NCI-H774 (cell line): Measurements from ENCODE around the gene APLP2.
A peak's percentile ranks its signal among the peaks of the same experiment; 100 is the strongest.

Experiments
- DNase-seq: peaks from one replicate; lab custom pipeline; 2025; lab: John Stamatoyannopoulos, UW

APLP2 gene

GRCh38 chr11:130146796-130147195 lies 77.1 kb downstream of the APLP2 start:
- no peak for DNase-seq

GRCh38 chr11:130148796-130149326 lies 79.2 kb downstream of the APLP2 start:
- no peak for DNase-seq

- DNase-seq = no peak
These were observed 81.1 kb downstream of the APLP2 start for GRCh38 chr11:130150790-130151189.

GRCh38 chr11:130151196-130151595 lies 81.5 kb downstream of the APLP2 start:
- no peak for DNase-seq

- DNase-seq = no peak
These were observed 86.7 kb downstream of the APLP2 start for GRCh38 chr11:130156108-130157022.

GRCh38 chr11:130157101-130157500 lies 87.4 kb downstream of the APLP2 start:
- no peak for DNase-seq

GRCh38 chr11:130157840-130158239 lies 88.1 kb downstream of the APLP2 start:
- DNase-seq = no peak

GRCh38 chr11:130159139-130159538 lies 89.4 kb downstream of the APLP2 start:
- no peak for DNase-seq

GRCh38 chr11:130159657-130160497 lies 90.2 kb downstream of the APLP2 start, which contains the start of gene ST14:
Gene ST14 (plus strand): TSS chr11:130159782. CDS start chr11:130159980, 198 bp downstream.
- peak; percentile 74 for DNase-seq

GRCh38 chr11:130160498-130161155 lies 90.9 kb downstream of the APLP2 start:
- no peak for DNase-seq

- no peak for DNase-seq
These were observed 91.9 kb downstream of the APLP2 start for GRCh38 chr11:130161441-130162145.

GRCh38 chr11:130162733-130163132 lies 93.0 kb downstream of the APLP2 start:
- no peak for DNase-seq

GRCh38 chr11:130163346-130164220 lies 93.9 kb downstream of the APLP2 start:
- DNase-seq = no peak

- DNase-seq = no peak
These were observed 94.5 kb downstream of the APLP2 start for GRCh38 chr11:130164221-130164570.

GRCh38 chr11:130165601-130166456 lies 96.1 kb downstream of the APLP2 start:
- no peak for DNase-seq

GRCh38 chr11:130166457-130166784 lies 96.7 kb downstream of the APLP2 start:
- DNase-seq = no peak

- no peak for DNase-seq
These were observed 97.5 kb downstream of the APLP2 start for GRCh38 chr11:130167146-130167545.

GRCh38 chr11:130168105-130168504 lies 98.4 kb downstream of the APLP2 start:
- DNase-seq = no peak

- no peak for DNase-seq
These were observed 100.7 kb downstream of the APLP2 start for GRCh38 chr11:130170345-130170744.

- no peak for DNase-seq
These were observed 101.8 kb downstream of the APLP2 start for GRCh38 chr11:130171534-130171933.
